Measurements from ENCODE around the gene ANKRD31. TPM values are rescaled to one million over a fixed set of nuclear protein-coding genes. Genes with fewer than 3 reads are reported as not detected.

ANKRD31 gene
- total and polyA plus RNA-seq, 7 donors = 0.01 to 0.11 (median 0.06) TPM; not detected in 2

GRCh38 chr5:75059912-75060545 lies 176.6 kb downstream of the ANKRD31 start:
- Histone ChIP-seq H3K4me1 (no peaks in the 10 kb centered on the region), H3K36me3 (ENCODE audit: insufficient read depth in 1 of 2, low read depth in 1 of 2) (no peaks in the 10 kb centered on the region), H3K9me3 (no peaks in the 10 kb centered on the region), H3K27me3 (ENCODE audit: insufficient read depth in 3 of 3, low read length in 2 of 3) (no peaks in the 10 kb centered on the region), H3K27ac (no peak overlapping the region), H3K4me3 (no peak overlapping the region)
- 79 to 83% (median 80%) methylated on average over 4 of the region's 4 CpGs for WGBS, 3 donors
- ATAC-seq (no peak), DNase-seq (no peak)
- intact Hi-C loops (cut with DNase I) = no loop called here
- no peak for TF ChIP-seq CTCF (IDR thresholded peaks at IDR 0.05)

GRCh38 chr5:75058986-75059535 lies 177.6 kb downstream of the ANKRD31 start:
- TF ChIP-seq CTCF (IDR thresholded peaks at IDR 0.05) = no peak
- no peak for ATAC-seq
- no peaks in the 10 kb centered on the region for H3K27me3 ChIP-seq (ENCODE audit: insufficient read depth in 3 of 3, low read length in 2 of 3)
- 86 to 91% (median 88%) methylated on average over 3 of the region's 3 CpGs for WGBS, 3 donors
- H3K9me3 ChIP-seq = no peaks in the 10 kb centered on the region
- no peak overlapping the region for H3K27ac ChIP-seq
- DNase-seq = no peak
- H3K4me1 ChIP-seq = peaks cover 7% of the 10 kb centered on the region
- no peak overlapping the region for H3K4me3 ChIP-seq
- intact Hi-C loops (cut with DNase I) = no loop called here
- no peaks in the 10 kb centered on the region for H3K36me3 ChIP-seq (ENCODE audit: insufficient read depth in 1 of 2, low read depth in 1 of 2)

DNA sequence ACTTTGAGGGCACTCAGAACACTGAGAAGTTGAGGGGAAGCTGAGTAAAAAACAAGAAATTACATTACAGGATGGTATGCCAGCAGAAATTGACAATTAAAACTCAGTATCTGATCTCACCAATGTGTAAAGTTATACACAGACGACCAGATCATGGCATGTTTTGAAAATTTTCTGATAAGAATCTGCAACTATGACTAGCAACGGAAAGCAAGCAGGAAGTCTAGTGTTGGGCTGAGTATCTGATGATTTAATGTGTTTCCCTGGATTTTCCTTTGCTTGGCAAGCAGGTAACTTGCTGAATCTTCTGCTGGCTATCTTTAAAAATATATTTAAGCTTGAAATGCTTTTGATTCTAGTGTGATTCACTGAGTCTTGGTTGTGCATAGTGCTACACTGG lies 179.1 kb downstream of the ANKRD31 start:
- intact Hi-C loops (cut with DNase I) = no loop called here
- TF ChIP-seq CTCF (IDR thresholded peaks at IDR 0.05) = no peak
- 49 to 61% (median 53%) methylated on average over 2 of the region's 2 CpGs for WGBS, 3 donors

GRCh38 chr5:75055727-75056144 lies 180.9 kb downstream of the ANKRD31 start:
- Histone ChIP-seq H3K27me3 (ENCODE audit: insufficient read depth in 3 of 3, low read length in 2 of 3) (no peaks in the 10 kb centered on the region), H3K36me3 (ENCODE audit: insufficient read depth in 1 of 2, low read depth in 1 of 2) (no peaks in the 10 kb centered on the region), H3K4me3 (no peak overlapping the region), H3K27ac (no peak overlapping the region), H3K4me1 (peaks cover 7% of the 10 kb centered on the region), H3K9me3 (no peaks in the 10 kb centered on the region)
- WGBS, 3 donors = 86 to 97% (median 94%) methylated on average over 1 of the region's 1 CpG
- intact Hi-C loops (cut with DNase I) = no loop called here
- DNase-seq (no peak), ATAC-seq (no peak)
- no peak for TF ChIP-seq CTCF (IDR thresholded peaks at IDR 0.05)

More for the DNA sequence above, 179.1 kb downstream of the ANKRD31 start:
- H3K36me3 ChIP-seq (ENCODE audit: insufficient read depth in 1 of 2, low read depth in 1 of 2) = no peaks in the 10 kb centered on the region
- H3K4me1 ChIP-seq = peaks cover 7% of the 10 kb centered on the region
- DNase-seq = no peak
- no peak for ATAC-seq
- no peaks in the 10 kb centered on the region for H3K9me3 ChIP-seq
- no peak overlapping the region for H3K4me3 ChIP-seq
- no peak overlapping the region for H3K27ac ChIP-seq
- H3K27me3 ChIP-seq (ENCODE audit: insufficient read depth in 3 of 3, low read length in 2 of 3) = no peaks in the 10 kb centered on the region
